Mucosa of descending colon (tissue), 3 donors: ENCODE data around the gene MTHFSD. TPM values are rescaled to one million over a fixed set of nuclear protein-coding genes. Genes with fewer than 3 reads are reported as not detected.
A peak's percentile ranks its signal among the peaks of the same experiment; 100 is the strongest.

Experiments used
- ATAC-seq: fragments of 200-7000 bp; cut with Tn5 transposase; one replicate; pipeline ENCODE4 v1.9.1; 2020; ENCODE audit warnings: mild to moderate bottlenecking, moderate library complexity
- DNase-seq, 3 donors: peaks; one replicate each; pipeline ENCODE4 v3.0.0-alpha.2; 2020
- H3K36me3 ChIP-seq: fragments of 200-600 bp; one replicate; pipeline ENCODE4 v1.8.0; 2021; ENCODE audit warnings: low read depth, mild to moderate bottlenecking
- H3K4me1 ChIP-seq: fragments of 200-600 bp; one replicate; pipeline ENCODE4 v1.8.0; 2021; ENCODE audit warnings: low read depth, mild to moderate bottlenecking
- H3K4me3 ChIP-seq: fragments of 200-600 bp; one replicate; pipeline ENCODE4 v1.8.0; 2021; ENCODE audit warnings: mild to moderate bottlenecking
- H3K9me3 ChIP-seq: fragments of 200-600 bp; one replicate; pipeline ENCODE4 v1.8.0; 2021; ENCODE audit warnings: mild to moderate bottlenecking
- CTCF ChIP-seq: fragments of 200-600 bp; IDR thresholded peaks from one replicate; pipeline ENCODE4 v1.8.0; 2022; ENCODE audit warnings: antibody characterized with exemption, mild to moderate bottlenecking
- intact Hi-C, 2 donors: fragments of 100-400 bp; cut with DNase I in 1 of 2; cut with micrococcal nuclease in 1 of 2; formaldehyde crosslinking; loops; one replicate each; pipeline versions ENCODE4 v1.11.0 to v1.11.1; 2022; cut with DNase I, micrococcal nuclease
- total RNA-seq, 3 donors: library from RNA; stranded (reverse); fragmentation: NEBNext Ultra II Directional in 2 of 3; extraction: Animal tissue kit (Norgen Biotek cat#: 25700) in 2 of 3; gene quantifications; one replicate each; pipeline versions ENCODE4 v1.2.1 to v1.2.4, GENCODE V29; 2021 to 2023
- donor health status: DM: no; HTN: no; CAD: no; lungs with moderate emphysema.
- donor health status: DM: no; HTN: no; CAD: no.
- donor health status: DM: no; HTN: yes; CAD: no.

Gene MTHFSD
- total RNA-seq, 3 donors from 2014 or later: 22.6 to 30.4 (median 25.5) TPM

- TF ChIP-seq CTCF: no peak
- no peaks in the 10 kb centered on the region for H3K36me3 ChIP-seq
- peak overlapping the region; percentile 80 for H3K4me3 ChIP-seq
- ATAC-seq: no peak
- no peak for DNase-seq
- intact Hi-C loops: no loop called here
- no peaks in the 10 kb centered on the region for H3K9me3 ChIP-seq
- H3K4me1 ChIP-seq: peaks cover 4% of the 10 kb centered on the region
Measured at GRCh38 chr16:86554599-86554916, 477 bp downstream of the MTHFSD start.

GRCh38 chr16:86553356-86553755, 1.7 kb downstream of the MTHFSD start:
- no peak overlapping the region for H3K4me3 ChIP-seq
- no peaks in the 10 kb centered on the region for H3K9me3 ChIP-seq
- intact Hi-C loops: no loop called here
- H3K36me3 ChIP-seq: no peaks in the 10 kb centered on the region
- TF ChIP-seq CTCF: no peak
- H3K4me1 ChIP-seq: peaks cover 4% of the 10 kb centered on the region
- no peak for ATAC-seq
- no peak for DNase-seq

GRCh38 chr16:86550281-86550680, 4.8 kb downstream of the MTHFSD start:
- H3K4me1 ChIP-seq: peaks cover 4% of the 10 kb centered on the region
- intact Hi-C loops: no loop called here
- no peak for TF ChIP-seq CTCF
- H3K4me3 ChIP-seq: no peak overlapping the region
- H3K36me3 ChIP-seq: no peaks in the 10 kb centered on the region
- no peaks in the 10 kb centered on the region for H3K9me3 ChIP-seq
- DNase-seq: no peak
- no peak for ATAC-seq

- DNase-seq (no peak), ATAC-seq (no peak)
- Histone ChIP-seq H3K4me1 (peaks cover 4% of the 10 kb centered on the region), H3K9me3 (no peaks in the 10 kb centered on the region), H3K4me3 (no peak overlapping the region), H3K36me3 (no peaks in the 10 kb centered on the region)
- TF ChIP-seq CTCF: no peak
- intact Hi-C loops: no loop called here
Measured at GRCh38 chr16:86549893-86550190, 5.2 kb downstream of the MTHFSD start.

- no peaks in the 10 kb centered on the region for H3K9me3 ChIP-seq
- peaks cover 2% of the 10 kb centered on the region for H3K4me1 ChIP-seq
- DNase-seq: no peak
- no peak for TF ChIP-seq CTCF
- H3K36me3 ChIP-seq: no peaks in the 10 kb centered on the region
- intact Hi-C loops: no loop called here
- H3K4me3 ChIP-seq: no peak overlapping the region
- ATAC-seq: no peak
Measured at GRCh38 chr16:86549076-86549892, 5.8 kb downstream of the MTHFSD start.

- intact Hi-C loops: no loop called here
- no peak for ATAC-seq
- Histone ChIP-seq H3K4me1 (no peaks in the 10 kb centered on the region), H3K4me3 (no peak overlapping the region), H3K9me3 (no peaks in the 10 kb centered on the region), H3K36me3 (no peaks in the 10 kb centered on the region)
- DNase-seq: no peak
- no peak for TF ChIP-seq CTCF
Measured at GRCh38 chr16:86547286-86547685, 7.7 kb downstream of the MTHFSD start.
